Measurements from ENCODE around the gene PCDHGA7. TPM values are rescaled to one million over a fixed set of nuclear protein-coding genes. Genes with fewer than 3 reads are reported as not detected.

The PCDHGA7 gene
- total and polyA plus RNA-seq, 5 donors, result 1.8 to 5.2 (median 4.3) TPM

Other genes starting within 250 kb of the PCDHGA7 start
Only the 30 nearest of the 36 such genes appear.
- gene PCDHB9, start 195.6 kb upstream of the PCDHGA7 start, total RNA-seq, result 1 to 10 TPM; 1.7 to 2.4 (median 2.1) TPM
- gene PCDHB9, start 195.6 kb upstream of the PCDHGA7 start, polyA plus RNA-seq, result 0.63 TPM
- 1 to 10 TPM; 1.1 to 2.0 (median 1.5) TPM for gene PCDHB10, start 190.4 kb upstream of the PCDHGA7 start, total RNA-seq
- gene PCDHB10, start 190.4 kb upstream of the PCDHGA7 start, polyA plus RNA-seq, result 1.00 TPM
- gene PCDHB11, start 183.1 kb upstream of the PCDHGA7 start, total RNA-seq, result 1 to 10 TPM; 1.9 to 2.9 (median 2.5) TPM
- gene PCDHB11, start 183.1 kb upstream of the PCDHGA7 start, polyA plus RNA-seq, result 0.48 TPM
- gene PCDHB12, start 174.0 kb upstream of the PCDHGA7 start, total RNA-seq, result 1 to 10 TPM; 1.7 to 3.3 (median 2.8) TPM
- gene PCDHB12, start 174.0 kb upstream of the PCDHGA7 start, polyA plus RNA-seq, result 0.72 TPM
- gene PCDHB13, start 168.8 kb upstream of the PCDHGA7 start, total RNA-seq, result 1 to 10 TPM; 4.3 to 5.8 (median 5.3) TPM
- 1.7 TPM for gene PCDHB13, start 168.8 kb upstream of the PCDHGA7 start, polyA plus RNA-seq
- gene PCDHB14, start 159.4 kb upstream of the PCDHGA7 start, total RNA-seq, result 1 to 10 TPM; 4.3 to 5.9 (median 5.3) TPM
- 2.3 TPM for gene PCDHB14, start 159.4 kb upstream of the PCDHGA7 start, polyA plus RNA-seq
- 1 to 10 TPM; 2.9 to 6.7 (median 5.3) TPM for gene PCDHB15, start 137.3 kb upstream of the PCDHGA7 start, total RNA-seq
- 2.5 TPM for gene PCDHB15, start 137.3 kb upstream of the PCDHGA7 start, polyA plus RNA-seq
- gene SLC25A2, start 78.7 kb upstream of the PCDHGA7 start, total RNA-seq, result under 1 TPM in 2 of 4 donors, not detected in 2; 0.17 to 0.37 TPM
- gene SLC25A2, start 78.7 kb upstream of the PCDHGA7 start, polyA plus RNA-seq, result 0.14 TPM
- 100 to 1,000 TPM in 1 of 4 donors, 10 to 100 TPM in 3; 86.7 to 109 (median 95.1) TPM for gene TAF7, start 62.0 kb upstream of the PCDHGA7 start, total RNA-seq
- 94.6 TPM for gene TAF7, start 62.0 kb upstream of the PCDHGA7 start, polyA plus RNA-seq
- gene PCDHGA1, start 52.2 kb upstream of the PCDHGA7 start, total RNA-seq, result 1 to 10 TPM; 1.7 to 2.8 (median 1.8) TPM
- gene PCDHGA1, start 52.2 kb upstream of the PCDHGA7 start, polyA plus RNA-seq, result 0.70 TPM
- 1 to 10 TPM; 6.4 to 9.4 (median 7.1) TPM for gene PCDHGA2, start 44.0 kb upstream of the PCDHGA7 start, total RNA-seq
- 2.2 TPM for gene PCDHGA2, start 44.0 kb upstream of the PCDHGA7 start, polyA plus RNA-seq
- 1 to 10 TPM; 4.9 to 7.7 (median 5.6) TPM for gene PCDHGA3, start 38.9 kb upstream of the PCDHGA7 start, total RNA-seq
- 2.1 TPM for gene PCDHGA3, start 38.9 kb upstream of the PCDHGA7 start, polyA plus RNA-seq
- 1 to 10 TPM; 2.7 to 4.4 (median 3.8) TPM for gene PCDHGB1, start 32.6 kb upstream of the PCDHGA7 start, total RNA-seq
- 1.3 TPM for gene PCDHGB1, start 32.6 kb upstream of the PCDHGA7 start, polyA plus RNA-seq
- gene PCDHGA4, start 27.7 kb upstream of the PCDHGA7 start, total RNA-seq, result 1 to 10 TPM; 4.4 to 5.8 (median 5.7) TPM
- gene PCDHGA4, start 27.7 kb upstream of the PCDHGA7 start, polyA plus RNA-seq, result 1.7 TPM
- gene PCDHGB2, start 22.7 kb upstream of the PCDHGA7 start, total RNA-seq, result 1 to 10 TPM; 3.5 to 6.5 (median 5.0) TPM
- 1.9 TPM for gene PCDHGB2, start 22.7 kb upstream of the PCDHGA7 start, polyA plus RNA-seq
- 1 to 10 TPM; 3.4 to 4.7 (median 4.2) TPM for gene PCDHGA5, start 18.6 kb upstream of the PCDHGA7 start, total RNA-seq
- gene PCDHGA5, start 18.6 kb upstream of the PCDHGA7 start, polyA plus RNA-seq, result 2.0 TPM
- 1 to 10 TPM; 4.8 to 5.5 (median 5.1) TPM for gene PCDHGB3, start 12.5 kb upstream of the PCDHGA7 start, total RNA-seq
- gene PCDHGB3, start 12.5 kb upstream of the PCDHGA7 start, polyA plus RNA-seq, result 1.7 TPM
- 1 to 10 TPM; 3.7 to 5.3 (median 4.9) TPM for gene PCDHGA6, start 8.9 kb upstream of the PCDHGA7 start, total RNA-seq
- gene PCDHGA6, start 8.9 kb upstream of the PCDHGA7 start, polyA plus RNA-seq, result 2.2 TPM
- gene PCDHGB4, start 5.0 kb downstream of the PCDHGA7 start, total RNA-seq, result 1 to 10 TPM; 4.8 to 5.5 (median 5.3) TPM
- gene PCDHGB4, start 5.0 kb downstream of the PCDHGA7 start, polyA plus RNA-seq, result 2.0 TPM
- 1 to 10 TPM; 4.0 to 5.2 (median 4.3) TPM for gene PCDHGA8, start 9.9 kb downstream of the PCDHGA7 start, total RNA-seq
- gene PCDHGA8, start 9.9 kb downstream of the PCDHGA7 start, polyA plus RNA-seq, result 1.3 TPM
- 1 to 10 TPM; 6.4 to 8.6 (median 6.8) TPM for gene PCDHGB5, start 15.2 kb downstream of the PCDHGA7 start, total RNA-seq
- 3.3 TPM for gene PCDHGB5, start 15.2 kb downstream of the PCDHGA7 start, polyA plus RNA-seq
- gene PCDHGA9, start 20.0 kb downstream of the PCDHGA7 start, total RNA-seq, result 1 to 10 TPM; 3.7 to 5.4 (median 3.7) TPM
- 1.6 TPM for gene PCDHGA9, start 20.0 kb downstream of the PCDHGA7 start, polyA plus RNA-seq
- gene PCDHGB6, start 25.3 kb downstream of the PCDHGA7 start, total RNA-seq, result 1 to 10 TPM; 5.9 to 6.6 (median 6.3) TPM
- 3.1 TPM for gene PCDHGB6, start 25.3 kb downstream of the PCDHGA7 start, polyA plus RNA-seq
- gene PCDHGA10, start 30.2 kb downstream of the PCDHGA7 start, total RNA-seq, result 1 to 10 TPM; 3.9 to 5.3 (median 4.5) TPM
- 1.6 TPM for gene PCDHGA10, start 30.2 kb downstream of the PCDHGA7 start, polyA plus RNA-seq
- gene PCDHGB7, start 34.9 kb downstream of the PCDHGA7 start, total RNA-seq, result 10 to 100 TPM in 3 of 4 donors, 1 to 10 TPM in 1; 9.7 to 10.6 (median 10.5) TPM
- gene PCDHGB7, start 34.9 kb downstream of the PCDHGA7 start, polyA plus RNA-seq, result 3.5 TPM
- 1 to 10 TPM; 3.1 to 4.2 (median 3.6) TPM for gene PCDHGA11, start 38.3 kb downstream of the PCDHGA7 start, total RNA-seq
- 2.2 TPM for gene PCDHGA11, start 38.3 kb downstream of the PCDHGA7 start, polyA plus RNA-seq
- 1 to 10 TPM; 4.8 to 7.1 (median 5.6) TPM for gene PCDHGA12, start 47.8 kb downstream of the PCDHGA7 start, total RNA-seq
- 2.7 TPM for gene PCDHGA12, start 47.8 kb downstream of the PCDHGA7 start, polyA plus RNA-seq
- 10 to 100 TPM; 19.6 to 42.5 (median 33.5) TPM for gene PCDHGC3, start 93.2 kb downstream of the PCDHGA7 start, total RNA-seq
- gene PCDHGC3, start 93.2 kb downstream of the PCDHGA7 start, polyA plus RNA-seq, result 35.5 TPM
- 1 to 10 TPM; 1.4 to 2.3 (median 1.8) TPM for gene PCDHGC4, start 102.3 kb downstream of the PCDHGA7 start, total RNA-seq
- gene PCDHGC4, start 102.3 kb downstream of the PCDHGA7 start, polyA plus RNA-seq, result 1.3 TPM
- 1 to 10 TPM; 1.4 to 2.3 (median 1.9) TPM for gene PCDHGC5, start 106.3 kb downstream of the PCDHGA7 start, total RNA-seq
- 1.4 TPM for gene PCDHGC5, start 106.3 kb downstream of the PCDHGA7 start, polyA plus RNA-seq

All from right cardiac atrium (tissue), 5 donors.